Measurements from ENCODE around the gene BRPF1. TPM values are rescaled to one million over a fixed set of nuclear protein-coding genes. Genes with fewer than 3 reads are reported as not detected.
A peak's percentile ranks its signal among the peaks of the same experiment; 100 is the strongest.

BRPF1 gene, protein sequence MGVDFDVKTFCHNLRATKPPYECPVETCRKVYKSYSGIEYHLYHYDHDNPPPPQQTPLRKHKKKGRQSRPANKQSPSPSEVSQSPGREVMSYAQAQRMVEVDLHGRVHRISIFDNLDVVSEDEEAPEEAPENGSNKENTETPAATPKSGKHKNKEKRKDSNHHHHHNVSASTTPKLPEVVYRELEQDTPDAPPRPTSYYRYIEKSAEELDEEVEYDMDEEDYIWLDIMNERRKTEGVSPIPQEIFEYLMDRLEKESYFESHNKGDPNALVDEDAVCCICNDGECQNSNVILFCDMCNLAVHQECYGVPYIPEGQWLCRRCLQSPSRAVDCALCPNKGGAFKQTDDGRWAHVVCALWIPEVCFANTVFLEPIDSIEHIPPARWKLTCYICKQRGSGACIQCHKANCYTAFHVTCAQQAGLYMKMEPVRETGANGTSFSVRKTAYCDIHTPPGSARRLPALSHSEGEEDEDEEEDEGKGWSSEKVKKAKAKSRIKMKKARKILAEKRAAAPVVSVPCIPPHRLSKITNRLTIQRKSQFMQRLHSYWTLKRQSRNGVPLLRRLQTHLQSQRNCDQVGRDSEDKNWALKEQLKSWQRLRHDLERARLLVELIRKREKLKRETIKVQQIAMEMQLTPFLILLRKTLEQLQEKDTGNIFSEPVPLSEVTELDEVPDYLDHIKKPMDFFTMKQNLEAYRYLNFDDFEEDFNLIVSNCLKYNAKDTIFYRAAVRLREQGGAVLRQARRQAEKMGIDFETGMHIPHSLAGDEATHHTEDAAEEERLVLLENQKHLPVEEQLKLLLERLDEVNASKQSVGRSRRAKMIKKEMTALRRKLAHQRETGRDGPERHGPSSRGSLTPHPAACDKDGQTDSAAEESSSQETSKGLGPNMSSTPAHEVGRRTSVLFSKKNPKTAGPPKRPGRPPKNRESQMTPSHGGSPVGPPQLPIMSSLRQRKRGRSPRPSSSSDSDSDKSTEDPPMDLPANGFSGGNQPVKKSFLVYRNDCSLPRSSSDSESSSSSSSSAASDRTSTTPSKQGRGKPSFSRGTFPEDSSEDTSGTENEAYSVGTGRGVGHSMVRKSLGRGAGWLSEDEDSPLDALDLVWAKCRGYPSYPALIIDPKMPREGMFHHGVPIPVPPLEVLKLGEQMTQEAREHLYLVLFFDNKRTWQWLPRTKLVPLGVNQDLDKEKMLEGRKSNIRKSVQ (N-terminal part only)
- total RNA-seq, result 19.1 TPM
- polyA plus RNA-seq, result 11.9 TPM
- long read RNA-seq, donor 1, result 0 reads
- long read RNA-seq, donor 2, full-length matches to known transcripts, result 4 of 54 reads
- long read RNA-seq, donor 2, partial matches to known transcripts, result 50 of 54 reads
- long read RNA-seq, donor 2, other reads (novel, unspliced or antisense), result 0 of 54 reads
- long read RNA-seq, donor 3, full-length matches to known transcripts, result 1 of 7 reads
- long read RNA-seq, donor 3, partial matches to known transcripts, result 6 of 7 reads
- long read RNA-seq, donor 3, other reads (novel, unspliced or antisense), result 0 of 7 reads
- long read RNA-seq, donor 4, partial matches to known transcripts, result 6 of 6 reads
- long read RNA-seq, donor 4, other reads (novel, unspliced or antisense), result 0 of 6 reads
- long read RNA-seq, donor 5, partial matches to known transcripts, result 9 of 10 reads
- long read RNA-seq, donor 5, other reads (novel, unspliced or antisense), result 0 of 10 reads
- long read RNA-seq, donor 6, full-length matches to known transcripts, result 2 of 8 reads
- long read RNA-seq, donor 6, partial matches to known transcripts, result 6 of 8 reads
- long read RNA-seq, donor 6, other reads (novel, unspliced or antisense), result 0 of 8 reads
- long read RNA-seq, donor 7, result 0 reads
- long read RNA-seq, donor 8, result 0 reads
- long read RNA-seq, donor 9, full-length matches to known transcripts, result 2 of 2 reads
- long read RNA-seq, donor 9, partial matches to known transcripts, result 0 of 2 reads
- long read RNA-seq, donor 9, other reads (novel, unspliced or antisense), result 0 of 2 reads
- long read RNA-seq, donor 10, full-length matches to known transcripts, result 1 of 15 reads
- long read RNA-seq, donor 10, partial matches to known transcripts, result 14 of 15 reads
- long read RNA-seq, donor 10, other reads (novel, unspliced or antisense), result 0 of 15 reads

DNA sequence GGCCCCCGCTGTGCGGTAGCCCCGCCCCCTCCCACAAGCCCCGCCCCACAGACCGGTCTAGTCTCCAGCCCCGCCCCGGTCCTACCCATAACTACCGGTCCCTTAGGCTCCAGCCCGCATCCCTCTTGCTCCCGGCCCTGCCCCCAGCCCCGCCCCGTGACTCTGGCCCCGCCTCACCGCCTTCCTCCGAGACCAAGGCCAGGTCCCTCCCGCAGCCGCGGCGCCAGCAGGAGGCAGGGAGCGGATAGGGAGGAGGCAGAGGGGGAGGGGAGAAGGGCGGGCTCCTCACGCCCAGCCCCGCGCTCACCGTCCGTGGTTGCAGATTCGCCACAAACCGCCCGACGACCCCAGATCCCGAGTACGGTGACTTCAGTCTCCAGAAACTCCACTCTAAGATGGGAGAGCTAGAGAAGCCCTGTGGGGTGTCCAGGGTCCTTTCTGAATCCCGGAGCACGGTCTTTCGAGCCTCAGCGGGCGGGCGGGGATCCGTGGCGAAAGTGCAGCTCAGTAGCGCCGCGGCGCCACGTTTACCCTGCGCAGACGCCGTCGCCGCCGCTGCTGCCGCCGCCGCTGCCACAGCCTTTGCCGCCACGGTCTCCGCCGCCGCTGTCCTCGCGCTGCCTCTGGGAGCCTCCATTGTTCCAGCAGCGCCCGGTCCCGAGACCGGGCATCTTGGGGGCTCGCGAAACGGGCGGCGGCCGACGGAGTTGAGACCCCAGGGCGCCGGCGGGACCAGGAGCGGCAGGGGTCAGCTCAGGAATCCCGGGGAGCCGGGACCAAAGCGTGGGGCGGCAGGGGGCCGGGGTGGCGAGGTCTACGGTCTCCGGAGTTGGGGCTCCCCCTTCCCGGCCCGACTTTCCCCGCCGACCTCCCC is at the start of gene BRPF1:
TSS of gene BRPF1 (plus strand) at position 530 of the 874 bp plus-strand sequence. CDS start 2,406 bp downstream, outside the sequence.
- no peaks in the 10 kb centered on the region for H3K9me3 ChIP-seq (ENCODE audit: control insufficient read depth in 2 of 2, insufficient read depth in 1 of 2, low read length in 1 of 2)
- peaks cover 19 to 28% of the 10 kb centered on the region in 2 donors for H3K36me3 ChIP-seq (ENCODE audit: control insufficient read depth in 2 of 2, insufficient read depth in 2 of 2, low read length in 1 of 2)
- peaks cover 20 to 32% of the 10 kb centered on the region in 2 donors for H3K4me1 ChIP-seq (ENCODE audit: control insufficient read depth in 2 of 2, insufficient read depth in 2 of 2, low read length in 2 of 2)
- H3K4me3 ChIP-seq (ENCODE audit: low read length in 2 of 2), result peak within 1 kb of the TSS; percentile 83 to 97
- peak within 1 kb of the TSS; percentile 94 to 98 for H3K27ac ChIP-seq (ENCODE audit: low read depth in 1 of 2, low read length in 1 of 2)
- no peaks in the 10 kb centered on the region for H3K27me3 ChIP-seq (ENCODE audit: control insufficient read depth in 2 of 2, insufficient read depth in 1 of 2, low read length in 1 of 2)
- peak; percentile 90 to 99 (median 98) for DNase-seq (ENCODE audit: low read depth in 6 of 9, low spot score in 9 of 9)
- under 1% methylated on average over 88 of the region's 88 CpGs for WGBS

DNA sequence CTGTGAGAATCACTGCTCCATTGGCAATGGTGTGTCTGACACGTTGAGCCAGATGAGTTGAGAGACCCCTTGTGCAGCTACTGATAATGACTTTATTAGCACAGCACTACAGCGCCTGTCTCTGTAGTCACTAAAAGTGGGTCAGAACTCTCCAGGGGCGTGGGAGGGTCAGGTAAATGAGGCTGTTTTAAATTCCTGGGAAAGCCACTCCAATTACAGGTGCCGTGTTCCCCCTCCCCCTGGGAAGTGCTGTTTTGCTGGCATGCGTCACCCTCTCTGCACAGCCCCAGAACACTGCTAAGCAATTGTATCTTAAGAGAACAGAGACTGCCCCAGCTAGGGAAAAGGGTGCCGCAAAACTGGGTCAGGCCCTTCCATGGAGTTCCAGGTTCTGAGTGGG is 49.4 kb upstream of the BRPF1 start:
- WGBS, result 98% methylated on average over 6 of the region's 6 CpGs
- Histone ChIP-seq H3K4me3 (ENCODE audit: low read length in 2 of 2) (no peak overlapping the region), H3K27me3 (ENCODE audit: control insufficient read depth in 2 of 2, insufficient read depth in 1 of 2, low read length in 1 of 2) (no peaks in the 10 kb centered on the region), H3K4me1 (ENCODE audit: control insufficient read depth in 2 of 2, insufficient read depth in 2 of 2, low read length in 2 of 2) (no peaks in the 10 kb centered on the region), H3K36me3 (ENCODE audit: control insufficient read depth in 2 of 2, insufficient read depth in 2 of 2, low read length in 1 of 2) (peaks cover 97 to 98% of the 10 kb centered on the region in 2 donors), H3K9me3 (ENCODE audit: control insufficient read depth in 2 of 2, insufficient read depth in 1 of 2, low read length in 1 of 2) (no peaks in the 10 kb centered on the region), H3K27ac (ENCODE audit: low read depth in 1 of 2, low read length in 1 of 2) (no peak overlapping the region)
- no peak for DNase-seq (ENCODE audit: low read depth in 6 of 9, low spot score in 9 of 9)

GRCh38 chr3:9683426-9683825 is 48.1 kb upstream of the BRPF1 start:
- no peak overlapping the region for H3K27ac ChIP-seq (ENCODE audit: low read depth in 1 of 2, low read length in 1 of 2)
- no peak for DNase-seq (ENCODE audit: low read depth in 6 of 9, low spot score in 9 of 9)
- H3K4me1 ChIP-seq (ENCODE audit: control insufficient read depth in 2 of 2, insufficient read depth in 2 of 2, low read length in 2 of 2), result no peaks in the 10 kb centered on the region
- no peak overlapping the region for H3K4me3 ChIP-seq (ENCODE audit: low read length in 2 of 2)
- no peaks in the 10 kb centered on the region for H3K27me3 ChIP-seq (ENCODE audit: control insufficient read depth in 2 of 2, insufficient read depth in 1 of 2, low read length in 1 of 2)
- 95% methylated on average over 3 of the region's 3 CpGs for WGBS
- H3K36me3 ChIP-seq (ENCODE audit: control insufficient read depth in 2 of 2, insufficient read depth in 2 of 2, low read length in 1 of 2), result peaks cover 95 to 98% of the 10 kb centered on the region in 2 donors
- H3K9me3 ChIP-seq (ENCODE audit: control insufficient read depth in 2 of 2, insufficient read depth in 1 of 2, low read length in 1 of 2), result no peaks in the 10 kb centered on the region

DNA sequence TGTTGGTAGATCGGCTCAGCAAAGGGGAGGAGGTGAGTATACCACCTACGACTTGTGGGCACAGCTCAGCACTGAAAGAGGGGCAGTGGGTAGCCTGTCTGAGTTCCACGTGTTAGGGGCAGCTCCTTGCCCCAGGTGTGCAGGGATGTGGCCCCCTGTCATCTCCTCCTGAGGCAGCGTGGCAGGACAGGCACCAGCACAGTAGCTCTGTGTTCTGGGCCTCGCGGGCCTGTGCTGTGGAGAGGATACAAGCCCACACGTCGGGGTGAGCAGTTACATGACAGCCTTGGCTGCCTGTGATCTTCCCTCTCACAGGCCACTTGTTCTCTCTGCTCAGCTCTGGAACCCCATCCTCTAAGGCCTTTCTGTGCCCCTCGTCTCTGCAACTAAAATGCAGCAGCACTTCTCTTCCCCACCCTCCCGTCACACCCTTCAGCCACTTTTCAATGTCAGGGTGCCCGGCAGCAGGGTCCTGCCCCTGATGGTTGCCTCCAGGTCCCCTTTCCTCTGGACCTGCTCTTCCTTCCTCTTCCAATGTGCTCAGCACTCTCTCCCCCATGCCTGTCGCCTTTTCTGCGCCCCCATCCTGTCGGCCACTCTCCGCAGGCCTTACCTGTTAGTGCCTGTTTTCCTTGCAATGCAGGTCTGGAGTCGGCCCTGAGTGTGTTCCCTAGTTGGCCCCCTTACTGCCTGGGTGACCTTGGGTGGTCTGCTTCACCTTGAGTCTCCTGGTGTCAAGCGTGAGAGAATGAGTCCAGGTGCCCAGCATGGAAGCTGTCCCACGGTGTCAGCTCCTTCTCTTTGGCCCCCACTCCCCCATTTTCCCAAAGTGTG is 46.1 kb upstream of the BRPF1 start:
- peaks cover 95 to 98% of the 10 kb centered on the region in 2 donors for H3K36me3 ChIP-seq (ENCODE audit: control insufficient read depth in 2 of 2, insufficient read depth in 2 of 2, low read length in 1 of 2)
- no peaks in the 10 kb centered on the region for H3K4me1 ChIP-seq (ENCODE audit: control insufficient read depth in 2 of 2, insufficient read depth in 2 of 2, low read length in 2 of 2)
- no peak overlapping the region for H3K4me3 ChIP-seq (ENCODE audit: low read length in 2 of 2)
- no peaks in the 10 kb centered on the region for H3K27me3 ChIP-seq (ENCODE audit: control insufficient read depth in 2 of 2, insufficient read depth in 1 of 2, low read length in 1 of 2)
- H3K9me3 ChIP-seq (ENCODE audit: control insufficient read depth in 2 of 2, insufficient read depth in 1 of 2, low read length in 1 of 2), result no peaks in the 10 kb centered on the region
- 97% methylated on average over 18 of the region's 18 CpGs for WGBS
- H3K27ac ChIP-seq (ENCODE audit: low read depth in 1 of 2, low read length in 1 of 2), result no peak overlapping the region
- no peak for DNase-seq (ENCODE audit: low read depth in 6 of 9, low spot score in 9 of 9)

DNA sequence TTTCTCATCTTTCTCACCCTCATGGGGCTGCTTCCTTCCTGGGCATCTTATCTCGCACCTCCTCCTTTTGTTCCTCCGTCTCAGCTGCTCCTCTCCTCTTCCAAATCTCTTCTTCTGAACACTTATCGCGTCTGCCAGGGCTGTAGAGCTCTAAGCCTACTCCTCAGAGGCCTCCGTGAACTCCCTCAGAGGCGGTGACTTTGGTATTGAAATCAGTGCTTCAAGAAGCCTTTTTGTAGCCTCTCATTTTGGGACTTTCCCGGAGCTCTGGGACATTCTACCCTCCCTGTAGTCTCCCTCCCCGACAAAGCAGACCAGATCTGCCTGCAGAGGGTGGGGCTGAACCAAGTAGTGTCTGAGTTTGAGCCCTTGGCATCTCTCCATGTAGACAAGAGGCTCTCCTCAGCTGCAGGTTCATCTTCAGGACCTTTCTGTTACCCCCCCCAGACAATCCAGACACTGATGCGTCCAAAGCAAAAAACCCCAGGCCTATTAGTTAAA is 45.4 kb upstream of the BRPF1 start:
- no peaks in the 10 kb centered on the region for H3K27me3 ChIP-seq (ENCODE audit: control insufficient read depth in 2 of 2, insufficient read depth in 1 of 2, low read length in 1 of 2)
- H3K4me3 ChIP-seq (ENCODE audit: low read length in 2 of 2), result no peak overlapping the region
- 97% methylated on average over 9 of the region's 9 CpGs for WGBS
- H3K27ac ChIP-seq (ENCODE audit: low read depth in 1 of 2, low read length in 1 of 2), result no peak overlapping the region
- H3K36me3 ChIP-seq (ENCODE audit: control insufficient read depth in 2 of 2, insufficient read depth in 2 of 2, low read length in 1 of 2), result peaks cover 92 to 99% of the 10 kb centered on the region in 2 donors
- no peaks in the 10 kb centered on the region for H3K9me3 ChIP-seq (ENCODE audit: control insufficient read depth in 2 of 2, insufficient read depth in 1 of 2, low read length in 1 of 2)
- no peak for DNase-seq (ENCODE audit: low read depth in 6 of 9, low spot score in 9 of 9)
- no peaks in the 10 kb centered on the region for H3K4me1 ChIP-seq (ENCODE audit: control insufficient read depth in 2 of 2, insufficient read depth in 2 of 2, low read length in 2 of 2)

DNA sequence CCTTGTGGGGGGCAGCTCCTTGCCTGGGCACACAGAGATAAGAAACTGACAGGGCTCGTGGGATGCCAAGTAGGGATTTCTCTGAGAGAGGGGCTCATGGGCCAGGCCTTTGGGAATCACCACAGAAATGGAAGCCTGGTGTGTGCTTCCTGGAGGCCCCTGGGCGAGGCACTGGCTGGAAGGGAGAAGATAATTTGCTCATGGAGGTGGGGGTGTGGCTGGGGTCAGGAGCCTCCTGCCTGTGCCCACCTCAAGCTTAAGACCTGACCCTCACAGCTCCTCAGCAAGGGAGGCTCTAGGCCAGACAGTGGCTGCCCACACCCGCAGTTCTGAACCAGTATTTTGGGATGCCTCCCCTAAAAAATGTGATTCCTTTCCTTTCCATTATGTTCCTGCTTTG is 44.8 kb upstream of the BRPF1 start:
- Histone ChIP-seq H3K4me3 (ENCODE audit: low read length in 2 of 2) (no peak overlapping the region), H3K36me3 (ENCODE audit: control insufficient read depth in 2 of 2, insufficient read depth in 2 of 2, low read length in 1 of 2) (peaks cover 92 to 99% of the 10 kb centered on the region in 2 donors), H3K27me3 (ENCODE audit: control insufficient read depth in 2 of 2, insufficient read depth in 1 of 2, low read length in 1 of 2) (no peaks in the 10 kb centered on the region), H3K27ac (ENCODE audit: low read depth in 1 of 2, low read length in 1 of 2) (no peak overlapping the region), H3K9me3 (ENCODE audit: control insufficient read depth in 2 of 2, insufficient read depth in 1 of 2, low read length in 1 of 2) (no peaks in the 10 kb centered on the region), H3K4me1 (ENCODE audit: control insufficient read depth in 2 of 2, insufficient read depth in 2 of 2, low read length in 2 of 2) (no peaks in the 10 kb centered on the region)
- DNase-seq (ENCODE audit: low read depth in 6 of 9, low spot score in 9 of 9), result no peak
- WGBS, result 99% methylated on average over 3 of the region's 3 CpGs

- Histone ChIP-seq H3K27ac (ENCODE audit: low read depth in 1 of 2, low read length in 1 of 2) (no peak overlapping the region), H3K27me3 (ENCODE audit: control insufficient read depth in 2 of 2, insufficient read depth in 1 of 2, low read length in 1 of 2) (no peaks in the 10 kb centered on the region), H3K9me3 (ENCODE audit: control insufficient read depth in 2 of 2, insufficient read depth in 1 of 2, low read length in 1 of 2) (no peaks in the 10 kb centered on the region), H3K4me3 (ENCODE audit: low read length in 2 of 2) (no peak overlapping the region), H3K36me3 (ENCODE audit: control insufficient read depth in 2 of 2, insufficient read depth in 2 of 2, low read length in 1 of 2) (peaks cover 91 to 97% of the 10 kb centered on the region in 2 donors), H3K4me1 (ENCODE audit: control insufficient read depth in 2 of 2, insufficient read depth in 2 of 2, low read length in 2 of 2) (no peaks in the 10 kb centered on the region)
- no peak for DNase-seq (ENCODE audit: low read depth in 6 of 9, low spot score in 9 of 9)
- 98% methylated on average over 7 of the region's 7 CpGs for WGBS
These were observed 44.0 kb upstream of the BRPF1 start for GRCh38 chr3:9687514-9687913.

Data from thymus (tissue), 14 donors.